ENCODE data around the gene GADD45A.

GADD45A gene

DNA sequence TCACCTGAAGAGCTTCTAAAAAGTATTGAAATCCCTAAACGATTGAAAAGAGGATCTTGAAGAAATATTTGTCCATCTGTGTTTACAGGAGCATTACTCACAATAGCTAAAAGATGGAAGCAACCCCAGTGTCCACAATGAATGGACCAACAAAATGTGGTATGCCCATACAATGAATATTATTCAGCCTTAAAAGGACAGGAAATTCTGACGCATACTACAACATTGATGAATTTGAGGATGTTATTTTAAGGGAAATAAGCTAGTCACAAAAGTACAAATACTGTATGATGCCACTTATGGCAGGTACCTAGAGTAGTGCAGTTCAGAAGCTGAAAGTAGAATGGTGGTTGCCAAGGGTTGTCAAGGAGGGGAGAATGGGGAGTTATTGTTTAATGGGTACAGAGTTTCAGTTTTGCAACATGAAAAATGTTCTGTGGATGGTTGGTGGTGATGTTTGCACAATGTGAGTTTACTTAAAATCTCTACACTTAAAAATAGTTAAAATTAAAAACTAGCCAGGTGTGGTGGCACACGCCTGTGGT, 37.1 kb upstream of the GADD45A start:
- Histone ChIP-seq H4K91ac (ENCODE audit: low read depth, low read length) (no peak overlapping the region), H2AK5ac (ENCODE audit: low read length) (no peak overlapping the region), H3K79me1 (ENCODE audit: low read length) (no peaks in the 10 kb centered on the region), H4K12ac (ENCODE audit: low read depth, low read length) (no peak overlapping the region), H3K4me1 (ENCODE audit: control insufficient read depth in 1 of 2, insufficient read depth in 2 of 2, low read length in 2 of 2) (peaks cover 6 to 14% of the 10 kb centered on the region in 2 experiments), H3K14ac (ENCODE audit: low read length) (no peak overlapping the region), H3K36me3 (ENCODE audit: control insufficient read depth in 1 of 2, insufficient read depth in 2 of 2, low read length in 2 of 2) (no peaks in the 10 kb centered on the region), H3K18ac (ENCODE audit: low read length) (no peak overlapping the region), H2BK120ac (ENCODE audit: insufficient read depth, low read length, poor library complexity) (no peak overlapping the region), H3K4me3 (ENCODE audit: low read depth, low read length) (no peak overlapping the region), H4K8ac (ENCODE audit: low read depth, low read length) (no peak overlapping the region), H3K27ac (ENCODE audit: low read depth, low read length) (no peak overlapping the region), H3K9ac (ENCODE audit: low read length) (no peak overlapping the region), H2BK12ac (ENCODE audit: low read length) (no peak overlapping the region), H2BK5ac (ENCODE audit: low read depth, low read length, poor library complexity) (no peak overlapping the region), H3K4me2 (ENCODE audit: low read length) (no peak overlapping the region), H3K9me3 (ENCODE audit: insufficient read depth, low read depth, low read length) (no peaks in the 10 kb centered on the region), H3K4ac (ENCODE audit: low read depth, low read length) (no peak overlapping the region), H2AFZ (ENCODE audit: insufficient read depth, low read length, poor library complexity) (no peak overlapping the region), H3K79me2 (ENCODE audit: control insufficient read depth, insufficient read depth, low read length, poor library complexity) (no peaks in the 10 kb centered on the region), H3K27me3 (ENCODE audit: insufficient read depth, low read length) (no peaks in the 10 kb centered on the region), H3K23ac (ENCODE audit: low read length) (no peak overlapping the region)
- no CpG with 5 or more reads among the region's 3 CpGs for WGBS (ENCODE audit: extremely low coverage, insufficient coverage, insufficient read length)
- no peak for DNase-seq

DNA sequence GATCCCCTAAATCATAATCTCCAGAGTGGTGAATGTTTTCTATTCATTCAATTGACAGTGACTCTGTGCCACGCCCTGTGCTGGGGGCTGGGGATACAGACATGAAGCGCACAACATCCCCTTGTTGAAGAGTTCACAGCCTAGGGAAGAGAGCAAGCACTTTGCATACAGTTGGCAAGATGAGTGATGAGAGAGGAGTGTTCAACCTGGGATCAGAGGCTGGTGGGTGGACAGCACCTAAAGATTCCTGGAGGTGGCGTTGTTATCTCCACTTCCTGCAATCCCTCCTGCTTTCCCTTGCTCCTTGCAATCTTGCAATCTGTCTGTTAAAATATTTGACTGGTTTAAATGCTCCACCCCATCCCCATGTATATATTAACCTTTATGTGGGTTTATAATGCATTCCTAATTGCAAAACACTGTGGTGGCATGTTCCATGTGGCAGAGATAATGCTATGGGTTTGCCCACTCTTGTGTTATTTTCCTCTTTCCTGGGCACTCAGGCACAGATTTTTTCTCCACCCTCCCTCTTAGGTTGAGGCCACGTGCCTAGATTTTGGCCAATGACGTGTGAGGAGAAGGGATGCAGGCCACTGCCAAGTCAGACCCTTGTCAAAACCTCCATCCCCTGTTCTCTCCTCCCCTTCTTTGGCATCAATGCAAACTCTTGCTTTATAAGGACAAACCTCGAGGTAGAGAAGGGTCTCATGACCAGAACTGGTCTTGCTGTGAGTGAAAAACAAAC, 36.2 kb upstream of the GADD45A start:
- no peak overlapping the region for H3K4me3 ChIP-seq (ENCODE audit: low read depth, low read length)
- H2BK12ac ChIP-seq (ENCODE audit: low read length), result no peak overlapping the region
- H2AK5ac ChIP-seq (ENCODE audit: low read length), result no peak overlapping the region
- H3K4me1 ChIP-seq (ENCODE audit: control insufficient read depth in 1 of 2, insufficient read depth in 2 of 2, low read length in 2 of 2), result peaks cover 6 to 14% of the 10 kb centered on the region in 2 experiments
- H4K91ac ChIP-seq (ENCODE audit: low read depth, low read length), result no peak overlapping the region
- H4K12ac ChIP-seq (ENCODE audit: low read depth, low read length), result no peak overlapping the region
- no peaks in the 10 kb centered on the region for H3K79me1 ChIP-seq (ENCODE audit: low read length)
- H3K9ac ChIP-seq (ENCODE audit: low read length), result no peak overlapping the region
- H3K4me2 ChIP-seq (ENCODE audit: low read length), result no peak overlapping the region
- H3K36me3 ChIP-seq (ENCODE audit: control insufficient read depth in 1 of 2, insufficient read depth in 2 of 2, low read length in 2 of 2), result no peaks in the 10 kb centered on the region
- WGBS (ENCODE audit: extremely low coverage, insufficient coverage, insufficient read length), result no CpG with 5 or more reads among the region's 6 CpGs
- H3K23ac ChIP-seq (ENCODE audit: low read length), result no peak overlapping the region
- H3K27me3 ChIP-seq (ENCODE audit: insufficient read depth, low read length), result no peaks in the 10 kb centered on the region
- no peak overlapping the region for H2BK5ac ChIP-seq (ENCODE audit: low read depth, low read length, poor library complexity)
- H4K8ac ChIP-seq (ENCODE audit: low read depth, low read length), result no peak overlapping the region
- no peak overlapping the region for H3K27ac ChIP-seq (ENCODE audit: low read depth, low read length)
- no peak overlapping the region for H3K18ac ChIP-seq (ENCODE audit: low read length)
- no peak overlapping the region for H3K4ac ChIP-seq (ENCODE audit: low read depth, low read length)
- DNase-seq, result no peak
- no peak overlapping the region for H2AFZ ChIP-seq (ENCODE audit: insufficient read depth, low read length, poor library complexity)
- H3K79me2 ChIP-seq (ENCODE audit: control insufficient read depth, insufficient read depth, low read length, poor library complexity), result no peaks in the 10 kb centered on the region
- no peaks in the 10 kb centered on the region for H3K9me3 ChIP-seq (ENCODE audit: insufficient read depth, low read depth, low read length)
- no peak overlapping the region for H3K14ac ChIP-seq (ENCODE audit: low read length)
- no peak overlapping the region for H2BK120ac ChIP-seq (ENCODE audit: insufficient read depth, low read length, poor library complexity)

DNA sequence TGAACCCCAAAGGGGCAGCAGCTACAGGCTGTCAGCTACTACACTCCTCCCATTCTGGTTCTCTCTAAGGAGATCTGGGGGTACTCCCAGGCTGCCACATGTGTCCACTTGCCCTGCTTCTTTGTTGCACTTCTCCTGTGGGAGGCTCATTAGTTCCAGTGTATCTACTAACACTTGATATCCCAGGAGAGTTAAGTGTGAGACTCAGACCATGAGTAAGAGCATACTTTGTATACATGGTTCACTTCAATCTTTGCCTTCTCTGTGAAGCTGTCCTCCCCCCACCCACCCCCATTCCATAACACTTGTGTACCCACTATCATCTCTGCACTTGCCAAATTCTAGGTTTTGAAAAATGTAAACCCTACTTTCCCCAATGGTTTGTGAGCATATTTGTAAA, 34.9 kb upstream of the GADD45A start:
- Histone ChIP-seq H2BK12ac (ENCODE audit: low read length) (no peak overlapping the region), H2BK5ac (ENCODE audit: low read depth, low read length, poor library complexity) (no peak overlapping the region), H2AFZ (ENCODE audit: insufficient read depth, low read length, poor library complexity) (no peak overlapping the region), H3K4ac (ENCODE audit: low read depth, low read length) (no peak overlapping the region), H3K18ac (ENCODE audit: low read length) (no peak overlapping the region), H2BK120ac (ENCODE audit: insufficient read depth, low read length, poor library complexity) (no peak overlapping the region), H4K8ac (ENCODE audit: low read depth, low read length) (no peak overlapping the region), H3K4me1 (ENCODE audit: control insufficient read depth in 1 of 2, insufficient read depth in 2 of 2, low read length in 2 of 2) (peaks cover 6 to 14% of the 10 kb centered on the region in 2 experiments), H2AK5ac (ENCODE audit: low read length) (no peak overlapping the region), H3K9me3 (ENCODE audit: insufficient read depth, low read depth, low read length) (no peaks in the 10 kb centered on the region), H3K79me2 (ENCODE audit: control insufficient read depth, insufficient read depth, low read length, poor library complexity) (no peaks in the 10 kb centered on the region), H3K27me3 (ENCODE audit: insufficient read depth, low read length) (no peaks in the 10 kb centered on the region), H3K27ac (ENCODE audit: low read depth, low read length) (no peak overlapping the region), H3K23ac (ENCODE audit: low read length) (no peak overlapping the region), H4K12ac (ENCODE audit: low read depth, low read length) (no peak overlapping the region), H4K91ac (ENCODE audit: low read depth, low read length) (no peak overlapping the region), H3K14ac (ENCODE audit: low read length) (no peak overlapping the region), H3K4me3 (ENCODE audit: low read depth, low read length) (no peak overlapping the region), H3K4me2 (ENCODE audit: low read length) (no peak overlapping the region), H3K79me1 (ENCODE audit: low read length) (no peaks in the 10 kb centered on the region), H3K36me3 (ENCODE audit: control insufficient read depth in 1 of 2, insufficient read depth in 2 of 2, low read length in 2 of 2) (no peaks in the 10 kb centered on the region), H3K9ac (ENCODE audit: low read length) (no peak overlapping the region)
- DNase-seq, result no peak

DNA sequence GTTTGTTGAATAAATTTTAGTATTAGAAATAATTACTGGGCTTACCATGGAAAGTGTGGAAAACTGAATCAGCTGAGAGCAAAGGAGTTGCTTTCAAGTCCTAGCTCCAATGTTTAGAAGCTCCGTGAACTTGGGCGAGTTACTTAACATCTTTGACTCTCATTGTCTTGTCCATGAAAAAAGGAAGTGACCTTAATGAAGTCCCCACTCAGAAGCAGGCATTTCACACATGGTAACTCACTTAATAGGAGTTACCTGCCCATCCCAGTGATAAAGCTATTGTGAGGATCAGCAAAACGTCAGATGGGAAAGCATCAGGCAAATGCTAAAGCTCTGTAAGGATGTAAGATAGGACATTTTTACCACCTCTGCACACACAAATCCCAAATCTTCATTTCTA, 34.0 kb upstream of the GADD45A start:
- no peak overlapping the region for H4K8ac ChIP-seq (ENCODE audit: low read depth, low read length)
- H3K9ac ChIP-seq (ENCODE audit: low read length), result no peak overlapping the region
- no peak overlapping the region for H3K27ac ChIP-seq (ENCODE audit: low read depth, low read length)
- no peak overlapping the region for H3K4me3 ChIP-seq (ENCODE audit: low read depth, low read length)
- H3K36me3 ChIP-seq (ENCODE audit: control insufficient read depth in 1 of 2, insufficient read depth in 2 of 2, low read length in 2 of 2), result no peaks in the 10 kb centered on the region
- no peaks in the 10 kb centered on the region for H3K9me3 ChIP-seq (ENCODE audit: insufficient read depth, low read depth, low read length)
- H2BK12ac ChIP-seq (ENCODE audit: low read length), result no peak overlapping the region
- H2AFZ ChIP-seq (ENCODE audit: insufficient read depth, low read length, poor library complexity), result no peak overlapping the region
- no peak overlapping the region for H4K91ac ChIP-seq (ENCODE audit: low read depth, low read length)
- no CpG with 5 or more reads among the region's 3 CpGs for WGBS (ENCODE audit: extremely low coverage, insufficient coverage, insufficient read length)
- H2BK120ac ChIP-seq (ENCODE audit: insufficient read depth, low read length, poor library complexity), result no peak overlapping the region
- no peak overlapping the region for H3K4me2 ChIP-seq (ENCODE audit: low read length)
- H4K12ac ChIP-seq (ENCODE audit: low read depth, low read length), result no peak overlapping the region
- H3K4ac ChIP-seq (ENCODE audit: low read depth, low read length), result no peak overlapping the region
- no peak overlapping the region for H2AK5ac ChIP-seq (ENCODE audit: low read length)
- DNase-seq, result no peak
- no peaks in the 10 kb centered on the region for H3K27me3 ChIP-seq (ENCODE audit: insufficient read depth, low read length)
- H3K14ac ChIP-seq (ENCODE audit: low read length), result no peak overlapping the region
- no peak overlapping the region for H3K23ac ChIP-seq (ENCODE audit: low read length)
- peaks cover 6 to 10% of the 10 kb centered on the region in 2 experiments for H3K4me1 ChIP-seq (ENCODE audit: control insufficient read depth in 1 of 2, insufficient read depth in 2 of 2, low read length in 2 of 2)
- no peaks in the 10 kb centered on the region for H3K79me1 ChIP-seq (ENCODE audit: low read length)
- no peak overlapping the region for H3K18ac ChIP-seq (ENCODE audit: low read length)
- no peak overlapping the region for H2BK5ac ChIP-seq (ENCODE audit: low read depth, low read length, poor library complexity)
- H3K79me2 ChIP-seq (ENCODE audit: control insufficient read depth, insufficient read depth, low read length, poor library complexity), result no peaks in the 10 kb centered on the region
